Neural progenitor cell (in vitro differentiated cells): ENCODE results near the gene SLC10A7. TPM values are rescaled to one million over a fixed set of nuclear protein-coding genes. Genes with fewer than 3 reads are reported as not detected.

Source experiments
- DNase-seq: peaks from one replicate; pipeline ENCODE4 v3.0.0-alpha.2; 2016; ENCODE audit warnings: low spot score
- H2AFZ ChIP-seq: fragments of 200-600 bp; sonication (generic); replicated peaks from 2 replicates; pipeline ENCODE4 v1.6.1; 2016; ENCODE audit warnings: antibody characterized with exemption
- H3F3A ChIP-seq: fragments of 200-600 bp; sonication (generic); 2 replicates; pipeline ENCODE4 v1.6.1; 2016; ENCODE audit warnings: antibody characterized with exemption, low read depth
- H3K27ac ChIP-seq: fragments of 200-600 bp; sonication (generic); 2 replicates; pipeline ENCODE4 v1.5.1; 2016; ENCODE audit warnings: mild to moderate bottlenecking
- H3K27me3 ChIP-seq: fragments of 200-600 bp; sonication (generic); 2 replicates; pipeline ENCODE4 v1.6.1; 2016; ENCODE audit warnings: mild to moderate bottlenecking, moderate library complexity
- H3K36me3 ChIP-seq: fragments of 200-600 bp; sonication (generic); 2 replicates; pipeline ENCODE4 v1.5.1; 2016
- H3K4me1 ChIP-seq: fragments of 200-600 bp; sonication (generic); 2 replicates; pipeline ENCODE4 v1.6.1; 2016; ENCODE audit warnings: mixed run types
- H3K4me2 ChIP-seq: fragments of 200-600 bp; sonication (generic); 2 replicates; pipeline ENCODE4 v1.6.1; 2016
- H3K4me3 ChIP-seq: fragments of 200-600 bp; sonication (generic); 2 replicates; pipeline ENCODE4 v1.5.1; 2016
- H3K79me2 ChIP-seq: fragments of 200-600 bp; sonication (generic); 2 replicates; pipeline ENCODE4 v1.6.1; 2016; ENCODE audit warnings: low read depth
- H3K9ac ChIP-seq: fragments of 200-600 bp; sonication (generic); 2 replicates; pipeline ENCODE4 v1.6.1; 2016
- H3K9me3 ChIP-seq: fragments of 200-600 bp; sonication (generic); 2 replicates; pipeline ENCODE4 v1.5.1; 2016; ENCODE audit warnings: low read depth
- H4K20me1 ChIP-seq: fragments of 200-600 bp; sonication (generic); 2 replicates; pipeline ENCODE4 v1.6.1; 2016; ENCODE audit warnings: low read depth
- H3K27ac Mint-ChIP-seq: 3 replicates; pipeline ENCODE4 v1.8.0; 2021; ENCODE audit warnings: mixed read lengths
- H3K27me3 Mint-ChIP-seq: 2 replicates; pipeline ENCODE4 v1.8.0; 2022; ENCODE audit warnings: low read depth, mild to moderate bottlenecking, inconsistent platforms, moderate library complexity, mixed read lengths; ENCODE audit not compliant: insufficient read depth
- H3K36me3 Mint-ChIP-seq: 3 replicates; pipeline ENCODE4 v1.8.0; 2021; ENCODE audit warnings: mixed read lengths
- H3K4me1 Mint-ChIP-seq: 3 replicates; pipeline ENCODE4 v1.8.0; 2021; ENCODE audit warnings: mixed read lengths
- H3K4me3 Mint-ChIP-seq: 3 replicates; pipeline ENCODE4 v1.8.0; 2021; ENCODE audit warnings: mild to moderate bottlenecking, moderate library complexity, mixed read lengths
- H3K9me3 Mint-ChIP-seq: 3 replicates; pipeline ENCODE4 v1.8.0; 2020; ENCODE audit warnings: mixed read lengths
- EZH2 ChIP-seq: fragments of 200-600 bp; sonication (generic); IDR thresholded peaks from 2 replicates; pipeline ENCODE4 v1.6.1; 2017; ENCODE audit warnings: antibody characterized with exemption, mild to moderate bottlenecking, moderate library complexity
- EZH2phosphoT487 ChIP-seq: fragments of 200-600 bp; sonication (generic); IDR thresholded peaks from 2 replicates; pipeline ENCODE4 v1.6.1; 2017; ENCODE audit warnings: antibody characterized with exemption
- total RNA-seq: library from RNA; depleted of rRNA; stranded (reverse); fragments of >200 nt; gene quantifications from 2 replicates; pipeline ENCODE4 v1.2.3, GENCODE V29; 2015; ENCODE audit warnings: low replicate concordance
- TF ChIP-seq, protein P1 (sequence below): fragments of 200-600 bp; sonication (generic); IDR thresholded peaks from 2 replicates; pipeline ENCODE4 v1.5.1; 2017; ENCODE audit warnings: antibody characterized with exemption, mild to moderate bottlenecking

The SLC10A7 gene
- total RNA-seq, 1 donor from 2014 or later, result 9.9 TPM

DNA sequence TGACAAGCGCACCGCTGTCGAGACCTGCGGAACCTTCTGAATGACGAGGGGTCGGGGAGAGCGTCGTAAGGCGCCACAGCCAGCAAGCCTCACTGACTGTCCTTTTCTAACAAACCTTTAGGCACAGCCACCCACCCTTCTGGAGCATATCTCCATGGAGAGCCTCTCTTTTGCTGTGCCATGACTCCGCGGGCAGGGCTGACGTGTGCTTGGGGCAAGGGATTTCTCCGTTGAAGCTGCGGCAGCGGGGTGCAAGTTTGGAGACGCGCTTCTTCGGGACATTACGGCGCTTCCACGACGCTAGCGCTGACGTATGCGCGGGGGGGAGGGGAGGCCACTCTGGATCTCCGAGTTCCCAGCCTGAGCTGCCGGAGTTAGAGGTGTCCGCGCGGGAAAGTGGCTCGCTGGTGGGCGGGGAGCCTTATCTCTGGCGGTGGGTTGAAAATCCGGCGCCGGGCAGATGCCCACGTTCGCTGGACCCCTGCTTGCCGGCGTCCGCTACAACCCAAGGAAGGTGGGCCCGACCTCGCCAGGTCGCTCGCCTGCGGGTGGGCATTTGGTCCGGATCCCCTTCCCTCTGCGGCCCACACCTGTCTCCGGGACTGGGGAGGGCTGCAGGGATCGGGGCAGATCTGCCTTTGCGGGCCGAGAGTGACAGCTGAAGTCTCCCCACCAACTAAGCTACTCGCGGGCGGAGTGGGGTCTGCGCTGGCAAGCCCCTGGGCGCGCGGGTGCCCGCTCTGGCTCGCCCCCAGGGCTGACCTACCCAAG is 543 bp upstream of the SLC10A7 start:
- Mint-ChIP-seq H3K27me3 (no peaks in the 10 kb centered on the region), H3K4me1 (peaks cover 5% of the 10 kb centered on the region), H3K27ac (no peak overlapping the region), H3K4me3 (no peak overlapping the region), H3K9me3 (no peaks in the 10 kb centered on the region), H3K36me3 (no peaks in the 10 kb centered on the region)
- DNase-seq, result peak; percentile 88
- peaks cover 35% of the 10 kb centered on the region for H3K27me3 ChIP-seq
- no peaks in the 10 kb centered on the region for H4K20me1 ChIP-seq
- H3K27ac ChIP-seq, result no peak overlapping the region
- H2AFZ ChIP-seq, result peak overlapping the region; percentile 100
- no peaks in the 10 kb centered on the region for H3K36me3 ChIP-seq
- TF ChIP-seq EZH2, result no peak
- TF ChIP-seq EZH2phosphoT487, result no peak
- TF ChIP-seq, protein P1, sequence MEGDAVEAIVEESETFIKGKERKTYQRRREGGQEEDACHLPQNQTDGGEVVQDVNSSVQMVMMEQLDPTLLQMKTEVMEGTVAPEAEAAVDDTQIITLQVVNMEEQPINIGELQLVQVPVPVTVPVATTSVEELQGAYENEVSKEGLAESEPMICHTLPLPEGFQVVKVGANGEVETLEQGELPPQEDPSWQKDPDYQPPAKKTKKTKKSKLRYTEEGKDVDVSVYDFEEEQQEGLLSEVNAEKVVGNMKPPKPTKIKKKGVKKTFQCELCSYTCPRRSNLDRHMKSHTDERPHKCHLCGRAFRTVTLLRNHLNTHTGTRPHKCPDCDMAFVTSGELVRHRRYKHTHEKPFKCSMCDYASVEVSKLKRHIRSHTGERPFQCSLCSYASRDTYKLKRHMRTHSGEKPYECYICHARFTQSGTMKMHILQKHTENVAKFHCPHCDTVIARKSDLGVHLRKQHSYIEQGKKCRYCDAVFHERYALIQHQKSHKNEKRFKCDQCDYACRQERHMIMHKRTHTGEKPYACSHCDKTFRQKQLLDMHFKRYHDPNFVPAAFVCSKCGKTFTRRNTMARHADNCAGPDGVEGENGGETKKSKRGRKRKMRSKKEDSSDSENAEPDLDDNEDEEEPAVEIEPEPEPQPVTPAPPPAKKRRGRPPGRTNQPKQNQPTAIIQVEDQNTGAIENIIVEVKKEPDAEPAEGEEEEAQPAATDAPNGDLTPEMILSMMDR, result no peak
- H3K79me2 ChIP-seq, result no peaks in the 10 kb centered on the region
- H3K9ac ChIP-seq, result peak overlapping the region; percentile 47
- H3K9me3 ChIP-seq, result no peaks in the 10 kb centered on the region
- peaks cover 12% of the 10 kb centered on the region for H3F3A ChIP-seq
- H3K4me1 ChIP-seq, result no peaks in the 10 kb centered on the region
- peak overlapping the region; percentile 82 for H3K4me3 ChIP-seq
- H3K4me2 ChIP-seq, result peak overlapping the region; percentile 97

DNA sequence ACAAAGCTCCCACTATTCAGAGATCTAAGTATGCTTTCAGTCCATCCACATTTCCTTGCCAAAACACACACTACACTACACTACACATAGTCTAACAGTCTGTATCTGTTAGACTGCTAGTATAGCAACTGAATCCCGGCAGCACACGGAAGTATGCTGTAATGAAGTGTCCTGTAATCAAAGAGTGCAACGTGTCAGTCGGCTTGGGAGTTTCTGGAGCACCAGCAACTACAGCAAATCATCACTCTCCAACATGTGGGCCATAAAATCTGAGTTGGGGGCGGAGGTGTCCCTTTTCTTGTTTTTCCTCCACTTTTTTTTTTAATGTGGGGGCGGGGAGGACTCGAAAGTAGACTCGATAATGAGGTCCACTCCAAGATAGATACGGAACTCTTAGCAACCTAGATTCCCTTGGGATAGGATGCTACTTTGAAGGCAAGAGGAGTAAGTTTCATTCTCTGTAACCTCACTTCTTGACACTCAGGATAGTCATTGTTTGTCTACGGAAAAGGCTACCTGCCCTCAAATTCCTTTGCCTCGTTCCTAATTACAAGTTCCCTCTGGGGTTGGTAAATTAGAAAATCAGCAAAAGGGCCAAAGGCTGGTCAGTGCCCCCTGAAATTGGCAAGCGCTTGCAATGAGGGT is 722 bp downstream of the SLC10A7 start:
- no peak overlapping the region for H3K27ac ChIP-seq
- no peaks in the 10 kb centered on the region for H3K27me3 Mint-ChIP-seq

DNA sequence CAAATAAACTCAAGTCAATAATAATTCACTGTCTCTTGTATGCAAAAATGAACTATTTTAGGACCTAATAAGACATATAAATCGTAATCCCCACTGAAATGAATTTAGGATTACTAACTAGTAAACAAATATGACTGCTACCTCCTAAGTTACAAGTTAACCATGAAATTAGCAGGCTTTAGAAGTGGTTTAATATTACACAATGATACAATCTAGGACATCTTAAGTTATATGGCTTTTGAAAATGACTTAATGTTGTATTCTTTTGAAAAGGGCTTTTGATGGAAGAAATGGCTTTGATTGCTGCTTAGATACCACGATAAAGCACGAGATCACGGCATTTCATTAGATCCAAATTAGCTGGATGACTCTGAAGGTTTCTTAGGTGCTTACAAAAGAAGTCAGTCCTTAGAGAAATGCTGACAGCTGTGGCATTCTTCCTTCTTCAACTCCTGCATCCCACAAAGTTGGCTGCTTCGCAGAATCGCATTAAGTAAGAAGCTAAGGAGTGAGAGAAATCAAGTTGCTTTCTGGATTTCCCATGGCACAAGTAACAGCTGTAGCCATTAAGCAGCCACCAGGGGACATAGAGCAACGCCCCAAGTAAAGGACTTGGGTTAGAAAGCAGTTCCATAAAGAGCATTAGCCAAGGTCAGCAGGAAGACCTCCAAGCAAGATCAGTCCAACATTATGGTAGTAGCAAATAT is 6.9 kb downstream of the SLC10A7 start:
- H3K4me2 ChIP-seq, result no peak overlapping the region
- H4K20me1 ChIP-seq, result no peaks in the 10 kb centered on the region
- TF ChIP-seq, protein P1, result no peak
- no peak for TF ChIP-seq EZH2phosphoT487
- TF ChIP-seq EZH2, result no peak
- H3K4me1 ChIP-seq, result no peaks in the 10 kb centered on the region
- H3F3A ChIP-seq, result no peaks in the 10 kb centered on the region
- no peaks in the 10 kb centered on the region for H3K36me3 ChIP-seq
- no peak overlapping the region for H3K27ac Mint-ChIP-seq
- H3K9ac ChIP-seq, result no peak overlapping the region
- peak; percentile 3 for DNase-seq
- no peaks in the 10 kb centered on the region for H3K27me3 Mint-ChIP-seq
- H3K27ac ChIP-seq, result no peak overlapping the region
- no peak overlapping the region for H2AFZ ChIP-seq
- no peak overlapping the region for H3K4me3 Mint-ChIP-seq
- no peak overlapping the region for H3K4me3 ChIP-seq
- peaks cover 7% of the 10 kb centered on the region for H3K27me3 ChIP-seq
- H3K79me2 ChIP-seq, result no peaks in the 10 kb centered on the region
- no peaks in the 10 kb centered on the region for H3K9me3 Mint-ChIP-seq
- peaks cover 4% of the 10 kb centered on the region for H3K4me1 Mint-ChIP-seq
- H3K9me3 ChIP-seq, result no peaks in the 10 kb centered on the region
- H3K36me3 Mint-ChIP-seq, result no peaks in the 10 kb centered on the region

More for the DNA sequence above, 722 bp downstream of the SLC10A7 start:
- H3K4me1 ChIP-seq, result no peaks in the 10 kb centered on the region
- no peaks in the 10 kb centered on the region for H3K79me2 ChIP-seq
- no peaks in the 10 kb centered on the region for H3K36me3 ChIP-seq
- peak overlapping the region; percentile 97 for H3K4me2 ChIP-seq
- peaks cover 3% of the 10 kb centered on the region for H3K4me1 Mint-ChIP-seq
- H3K4me3 ChIP-seq, result peak overlapping the region; percentile 82
- H3K4me3 Mint-ChIP-seq, result no peak overlapping the region
- peaks cover 12% of the 10 kb centered on the region for H3F3A ChIP-seq
- H3K27me3 ChIP-seq, result peaks cover 35% of the 10 kb centered on the region
- H3K9ac ChIP-seq, result no peak overlapping the region
- no peaks in the 10 kb centered on the region for H3K9me3 ChIP-seq
- peak overlapping the region; percentile 100 for H2AFZ ChIP-seq
- DNase-seq, result peak; percentile 27
- no peaks in the 10 kb centered on the region for H4K20me1 ChIP-seq
- H3K27ac Mint-ChIP-seq, result no peak overlapping the region
- no peaks in the 10 kb centered on the region for H3K36me3 Mint-ChIP-seq
- TF ChIP-seq, protein P1, result no peak
- peak; percentile 56 for TF ChIP-seq EZH2
- H3K9me3 Mint-ChIP-seq, result no peaks in the 10 kb centered on the region
